Fibroblast of skin of abdomen (primary cell): ENCODE results near the gene EID1.
"Not testable (repeated sequence)": the region's sequence is repeated elsewhere in the genome, so short reads cannot be mapped to it uniquely, and the experiment has no call there.

ENCODE experiments used
- DNase-seq: peaks from one replicate; pipeline ENCODE4 v3.0.0-alpha.2; 2013

Gene EID1

DNA sequence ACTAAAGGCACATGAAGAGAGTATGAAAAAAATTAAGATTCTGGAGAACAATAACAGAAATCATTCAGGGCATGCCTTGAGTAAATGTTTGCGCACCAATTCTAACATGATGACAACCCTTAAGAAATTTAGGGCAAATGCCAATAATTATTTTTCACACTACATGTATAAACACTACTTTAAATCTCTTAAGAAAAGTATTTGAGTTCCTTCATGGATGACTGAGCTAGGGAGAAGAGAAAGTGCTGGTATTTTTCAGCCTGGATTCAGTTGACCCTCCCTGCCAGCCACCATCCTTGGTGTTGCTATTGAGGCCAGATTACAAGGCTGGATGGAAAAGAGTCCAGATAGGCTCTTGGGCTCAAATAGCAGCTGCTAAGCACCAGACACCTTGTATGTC, 8.0 kb upstream of the EID1 start:
- DNase-seq = no peak

DNA sequence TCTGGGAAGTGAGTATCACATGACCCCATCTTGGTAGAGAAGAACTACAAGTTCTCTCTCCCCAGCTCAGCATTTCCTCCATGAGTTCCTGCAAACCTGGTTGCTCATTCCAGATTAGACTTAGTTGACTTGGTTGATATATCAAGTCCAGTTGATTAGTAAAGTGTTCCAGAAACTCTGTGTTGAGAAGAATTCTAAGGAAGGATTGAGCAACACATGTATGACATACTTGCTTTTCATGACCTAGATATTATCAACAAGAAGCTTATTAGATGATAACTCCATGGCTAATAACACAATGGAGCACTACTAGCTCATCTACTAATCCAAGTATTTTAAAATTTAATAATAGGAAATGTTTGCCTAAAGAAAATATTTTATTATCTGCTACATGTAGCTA, 6.4 kb upstream of the EID1 start:
- DNase-seq = no peak

- no peak for DNase-seq
These were observed 5.3 kb upstream of the EID1 start for GRCh38 chr15:48872632-48873031.

GRCh38 chr15:48875241-48875960, 2.5 kb upstream of the EID1 start:
- DNase-seq = no peak

GRCh38 chr15:48876057-48876456, 1.9 kb upstream of the EID1 start:
- DNase-seq = no peak

DNA sequence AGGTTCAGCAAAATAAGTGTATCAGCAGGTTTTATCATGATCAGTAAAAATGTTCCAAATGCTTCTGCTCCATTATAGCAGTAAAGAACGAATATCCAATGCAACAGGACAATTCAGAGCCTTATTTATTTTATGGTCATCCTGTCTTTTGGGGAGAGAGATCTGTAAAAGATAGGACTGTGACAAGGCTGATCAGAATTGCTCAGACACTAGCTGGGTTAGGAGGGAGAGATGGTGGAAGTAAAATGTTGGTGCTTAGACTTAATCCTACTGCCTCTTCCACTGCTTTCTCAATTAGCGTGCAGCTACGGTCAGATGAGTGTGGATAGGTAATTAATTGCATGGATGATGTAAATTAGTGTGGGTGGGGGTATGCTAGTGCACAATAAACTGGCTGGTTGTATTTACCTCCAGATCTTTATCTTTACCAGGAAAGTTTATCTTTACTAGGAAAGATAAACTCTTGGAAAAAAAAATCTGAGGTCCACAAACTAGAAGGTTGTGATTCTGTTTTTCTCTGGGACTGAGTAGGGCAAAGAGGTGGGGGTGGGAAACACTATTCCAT, 2.2 kb downstream of the EID1 start:
- DNase-seq = no peak

DNA sequence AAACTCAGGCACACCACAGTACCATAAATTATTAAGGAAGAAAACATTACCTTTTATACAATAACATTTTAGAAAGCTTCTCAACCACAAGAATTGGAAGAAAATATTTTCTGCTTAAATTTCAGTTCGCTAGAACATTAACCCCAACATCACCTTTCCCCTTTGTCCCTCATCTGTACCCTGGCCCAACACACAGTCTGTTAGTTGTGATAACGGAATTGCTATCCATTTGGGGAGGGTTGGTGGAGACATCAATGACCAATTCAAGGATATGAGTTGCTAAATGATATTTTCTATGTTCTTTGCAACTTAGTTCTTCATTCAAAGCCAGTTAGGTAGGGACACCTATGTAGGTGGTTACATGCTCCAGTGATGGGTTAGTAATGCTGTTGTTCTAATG, 5.8 kb downstream of the EID1 start:
- no peak for DNase-seq

DNA sequence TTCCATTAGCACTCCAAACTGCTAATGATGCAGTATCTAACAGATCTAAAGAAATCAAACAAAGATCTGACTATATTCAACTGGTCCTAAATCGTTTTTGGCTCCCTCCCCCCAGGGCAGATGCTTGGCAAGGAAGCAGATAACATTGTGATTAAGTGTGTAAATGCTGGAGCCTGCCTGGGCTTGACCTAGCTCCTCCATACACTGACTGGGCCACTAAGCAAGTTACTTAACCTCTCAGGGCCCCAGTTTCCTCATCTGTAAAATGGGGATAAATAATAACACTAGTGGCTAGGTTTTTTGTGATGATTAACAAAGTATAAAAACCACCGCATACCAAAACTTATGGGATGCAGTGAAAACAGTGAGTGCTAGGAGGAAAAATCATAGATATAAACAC, 9.2 kb downstream of the EID1 start:
- DNase-seq = no peak

- no peak for DNase-seq
These were observed 10.3 kb downstream of the EID1 start for GRCh38 chr15:48888191-48888590.

GRCh38 chr15:48888836-48889235, 10.9 kb downstream of the EID1 start:
- no peak for DNase-seq

GRCh38 chr15:48889925-48890324, 12.0 kb downstream of the EID1 start:
- no peak for DNase-seq

DNA sequence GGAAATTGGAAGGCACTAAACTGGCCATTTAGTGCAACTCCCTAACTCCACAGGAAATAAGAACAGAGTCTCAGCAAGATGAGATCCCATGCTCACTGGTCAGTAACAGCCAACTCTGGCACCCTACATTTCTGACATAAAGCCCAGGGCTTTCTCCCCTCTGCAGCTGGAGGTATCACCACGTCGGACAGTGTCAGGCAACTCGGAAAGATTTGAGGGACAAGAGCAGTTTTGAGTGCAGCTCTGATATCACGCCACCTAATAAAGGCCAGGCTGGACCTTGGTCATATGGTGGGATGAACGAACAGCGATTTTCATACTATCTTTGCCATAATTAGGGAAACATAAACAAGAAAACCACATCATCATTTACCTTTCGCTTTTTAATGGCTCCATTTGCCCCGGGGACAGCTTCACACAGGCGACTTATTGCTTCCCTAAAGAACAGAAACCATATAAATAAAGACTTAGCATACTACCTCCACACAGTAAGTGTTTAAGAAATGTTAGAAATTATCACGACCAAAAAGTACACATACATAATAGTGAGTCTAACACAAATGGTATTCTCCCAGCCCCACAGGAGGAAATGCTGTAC, 12.5 kb downstream of the EID1 start:
- no peak for DNase-seq

DNA sequence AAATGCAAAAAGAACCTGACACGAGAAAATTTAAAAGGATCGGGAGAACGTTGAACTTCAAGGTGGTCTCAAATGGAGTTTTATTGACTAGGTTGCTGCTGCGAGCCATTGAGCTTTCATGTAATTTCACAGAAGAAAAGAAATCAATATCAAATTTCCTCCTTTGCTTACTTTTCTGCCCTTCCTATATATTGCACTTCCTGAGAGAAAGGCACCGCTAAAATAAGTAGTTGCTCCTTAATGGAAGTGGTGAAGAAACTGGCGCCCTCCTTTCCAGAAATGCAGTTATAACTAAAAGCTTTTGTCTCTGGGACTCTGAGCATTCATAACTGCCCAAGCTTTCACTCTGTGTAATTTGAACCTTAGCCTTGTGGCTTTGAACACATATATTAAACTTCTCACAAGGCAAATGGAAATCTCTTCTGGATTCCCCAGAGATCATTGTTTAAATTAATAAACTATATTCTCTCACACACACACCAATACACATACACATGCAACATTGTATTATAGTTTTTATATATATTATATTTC, 13.4 kb downstream of the EID1 start:
- DNase-seq = no peak

- no peak for DNase-seq
These were observed 15.4 kb downstream of the EID1 start for GRCh38 chr15:48893311-48893710.

- peak; percentile 79 for DNase-seq
These were observed 19.2 kb downstream of the EID1 start for GRCh38 chr15:48896869-48897814.

DNA sequence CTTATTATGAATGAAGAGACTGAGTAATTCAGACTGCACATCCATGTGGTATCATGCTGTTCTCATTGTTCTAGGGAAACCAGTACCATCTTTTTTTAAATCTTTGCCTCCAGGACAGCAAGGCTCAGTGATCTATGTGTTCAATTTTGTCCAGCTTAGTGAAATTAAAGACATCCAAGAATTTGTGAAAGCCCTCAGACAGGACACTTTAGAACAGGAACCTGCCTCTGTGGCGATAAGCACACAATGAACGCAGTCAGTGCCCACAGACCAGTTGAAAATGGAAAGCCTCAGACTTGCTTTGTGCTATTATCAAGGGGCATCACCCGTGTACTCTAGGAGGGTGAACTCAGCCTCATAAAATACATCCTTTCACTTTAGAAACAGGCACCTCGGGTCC, 20.1 kb downstream of the EID1 start:
- no peak for DNase-seq

DNA sequence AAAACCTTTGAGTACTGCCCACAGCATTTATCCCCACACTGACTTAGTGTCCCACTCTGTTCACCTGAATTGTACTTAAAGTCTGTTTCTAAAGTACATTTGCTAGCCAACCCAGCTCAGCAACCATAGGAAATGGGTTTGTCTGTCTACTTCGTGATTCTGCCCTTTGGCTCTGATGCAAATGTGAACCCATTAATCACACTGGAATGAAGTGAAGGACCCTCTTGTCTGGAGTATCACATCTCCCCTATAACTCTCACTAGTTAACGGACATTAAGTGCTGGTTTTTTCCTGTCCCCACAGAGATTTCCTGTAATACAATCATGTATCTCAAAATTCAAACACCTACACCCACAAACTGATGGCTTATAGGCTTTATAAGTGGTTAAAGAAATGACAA, 20.5 kb downstream of the EID1 start:
- DNase-seq = no peak

DNA sequence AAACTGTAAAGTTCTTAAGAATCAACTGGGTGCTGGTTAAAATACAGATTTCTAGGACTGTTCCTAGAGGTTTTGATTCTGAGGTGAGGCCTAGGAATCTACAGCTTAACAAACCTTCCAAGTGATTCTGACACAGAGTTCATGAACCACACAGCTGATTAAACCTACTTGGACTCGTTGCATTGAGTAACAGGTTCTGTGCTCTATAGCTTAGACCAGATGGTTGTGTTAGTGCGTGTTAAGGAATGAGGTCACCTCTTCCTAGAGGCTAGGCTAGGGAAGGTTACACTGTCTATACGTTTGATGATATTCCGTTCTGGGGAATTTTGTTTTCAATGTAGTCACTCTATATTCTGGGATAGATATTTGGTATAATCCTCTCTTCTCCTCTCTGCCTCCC, 21.9 kb downstream of the EID1 start:
- DNase-seq = no peak

- no peak for DNase-seq
These were observed 26.8 kb downstream of the EID1 start for GRCh38 chr15:48904758-48905157.

DNA sequence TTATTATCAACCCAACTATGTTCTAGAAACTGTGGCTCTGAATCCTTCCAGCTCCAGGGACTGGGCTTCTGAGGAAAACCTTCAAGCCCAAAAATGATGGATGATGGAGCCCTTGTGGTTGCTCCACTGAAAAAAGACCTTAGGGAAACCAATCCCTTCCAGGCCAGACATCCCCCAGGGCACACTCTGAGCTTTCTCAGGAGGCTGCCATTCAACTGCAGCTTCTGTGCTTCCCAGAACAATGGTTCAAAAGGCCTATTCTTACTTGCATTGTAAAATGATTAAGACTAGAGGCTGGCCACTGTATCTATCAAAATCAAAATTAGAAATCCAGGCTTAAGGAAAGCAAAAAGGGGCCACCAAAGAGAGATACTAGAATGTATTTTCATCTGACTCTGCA, 27.3 kb downstream of the EID1 start:
- DNase-seq = no peak

- DNase-seq = no peak
These were observed 27.9 kb downstream of the EID1 start for GRCh38 chr15:48905847-48906246.

GRCh38 chr15:48909313-48909712, 31.4 kb downstream of the EID1 start:
- not testable (repeated sequence) for DNase-seq

DNA sequence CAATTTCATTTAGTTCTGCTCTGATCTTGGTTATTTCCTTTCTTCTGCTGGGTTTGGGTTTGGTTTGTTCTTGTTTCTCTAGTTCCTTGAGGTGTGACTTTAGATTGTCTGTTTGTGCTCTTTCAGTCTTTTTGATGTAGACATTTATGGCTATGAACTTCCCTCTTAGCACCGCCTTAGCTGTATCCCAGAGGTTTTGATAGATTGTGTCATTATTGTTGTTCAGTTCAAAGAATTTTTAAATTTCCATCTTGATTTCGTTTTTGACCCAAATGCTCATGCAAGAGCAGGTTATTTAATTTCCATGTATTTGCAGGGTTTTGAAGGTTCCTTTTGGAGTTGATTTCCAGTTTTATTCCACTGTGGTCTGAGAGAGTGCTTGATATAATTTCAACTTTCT, 32.6 kb downstream of the EID1 start:
- not testable (repeated sequence) for DNase-seq
